Loucy (cell line): ENCODE measurements around the gene SLCO2A1.

Source experiments
- H2AFZ ChIP-seq: fragments of 200-600 bp; sonication (generic); 2 replicates; pipeline ENCODE4 v1.6.0; 2016; ENCODE audit warnings: antibody characterized with exemption, mild to moderate bottlenecking, low read length, moderate library complexity
- H3F3A ChIP-seq: fragments of 200-600 bp; 2 replicates; pipeline ENCODE4 v1.6.0; 2016; ENCODE audit warnings: antibody characterized with exemption, low read depth, mild to moderate bottlenecking
- H3K27me3 ChIP-seq: fragments of 200-600 bp; sonication (generic); 2 replicates; pipeline ENCODE4 v1.6.1; 2014; ENCODE audit warnings: low read length, mild to moderate bottlenecking; ENCODE audit not compliant: insufficient read depth, poor library complexity, severe bottlenecking
- H3K36me3 ChIP-seq: fragments of 200-600 bp; sonication (generic); 2 replicates; pipeline ENCODE4 v1.6.1; 2016; ENCODE audit warnings: low read length; ENCODE audit not compliant: insufficient read depth
- H3K4me1 ChIP-seq: fragments of 200-600 bp; sonication (generic); 2 replicates; pipeline ENCODE4 v1.5.1; 2014; ENCODE audit warnings: low read length, mild to moderate bottlenecking; ENCODE audit not compliant: insufficient read depth, poor library complexity, severe bottlenecking
- H3K4me2 ChIP-seq: fragments of 200-600 bp; sonication (generic); 2 replicates; pipeline ENCODE4 v1.6.0; 2014; ENCODE audit warnings: antibody characterized with exemption, low read length, low read depth, mild to moderate bottlenecking; ENCODE audit not compliant: poor library complexity, severe bottlenecking
- H3K4me3 ChIP-seq: fragments of 200-600 bp; sonication (generic); 2 replicates; pipeline ENCODE4 v1.5.1; 2014; ENCODE audit warnings: low read length, mild to moderate bottlenecking, mixed read lengths; ENCODE audit not compliant: poor library complexity, severe bottlenecking
- H3K79me2 ChIP-seq: fragments of 200-600 bp; sonication (generic); 2 replicates; pipeline ENCODE4 v1.6.1; 2014; ENCODE audit warnings: low read length; ENCODE audit not compliant: insufficient read depth
- H3K9ac ChIP-seq: fragments of 200-600 bp; sonication (generic); 2 replicates; pipeline ENCODE4 v1.6.0; 2014; ENCODE audit warnings: mild to moderate bottlenecking, low read depth, low read length, moderate library complexity; ENCODE audit not compliant: poor library complexity, severe bottlenecking
- H3K9me2 ChIP-seq: fragments of 200-600 bp; sonication (generic); replicated peaks from 2 replicates; pipeline ENCODE4 v1.6.1; 2016; ENCODE audit warnings: low read depth, low read length, mixed read lengths
- H3K9me3 ChIP-seq: fragments of 200-600 bp; sonication (generic); 2 replicates; pipeline ENCODE4 v1.6.1; 2014; ENCODE audit warnings: mild to moderate bottlenecking, antibody characterized with exemption, low read length, low read depth; ENCODE audit not compliant: insufficient read depth
- H4K20me1 ChIP-seq: fragments of 200-600 bp; sonication (generic); 2 replicates; pipeline ENCODE4 v1.6.0; 2014; ENCODE audit warnings: antibody characterized with exemption, low read length, mild to moderate bottlenecking; ENCODE audit not compliant: insufficient read depth, poor library complexity, severe bottlenecking
- EZH2phosphoT487 ChIP-seq: fragments of 200-600 bp; IDR thresholded peaks from 2 replicates; pipeline ENCODE4 v1.6.1; 2018; ENCODE audit warnings: antibody characterized with exemption, mild to moderate bottlenecking, moderate library complexity, borderline replicate concordance
- TF ChIP-seq, protein P1 (sequence below): fragments of 200-600 bp; sonication (generic); conservative IDR thresholded peaks from 2 replicates; pipeline ENCODE4 v1.5.1; 2014; ENCODE audit warnings: mild to moderate bottlenecking, antibody characterized with exemption, low read length

SLCO2A1 gene

DNA sequence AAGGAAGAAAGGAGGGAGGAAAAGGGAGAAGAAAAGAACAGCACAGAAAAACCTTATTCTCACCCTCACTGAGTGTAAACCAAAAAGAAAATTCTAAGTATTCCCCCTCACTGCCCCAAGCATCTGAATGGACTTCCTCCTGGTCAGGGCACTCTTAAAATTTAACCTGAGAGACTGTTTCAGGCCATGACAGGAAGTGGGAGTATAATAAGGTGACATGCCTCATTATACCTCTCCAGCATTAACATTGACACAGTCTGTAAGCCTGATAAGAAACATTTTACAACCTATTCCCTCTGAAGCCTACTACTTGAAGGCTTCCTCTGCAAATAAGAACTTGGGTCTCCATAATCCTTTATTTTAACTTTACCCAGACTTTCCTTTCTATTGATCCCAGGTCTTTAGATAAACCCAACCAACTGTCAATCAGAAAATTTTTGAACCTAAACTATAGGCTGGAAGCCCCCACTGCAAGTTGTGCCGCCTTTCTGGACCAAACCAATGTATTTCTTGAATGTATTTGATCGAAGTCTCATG lies 41.7 kb downstream of the SLCO2A1 start:
- H3K9me3 ChIP-seq: no peaks in the 10 kb centered on the region
- H3K36me3 ChIP-seq: no peaks in the 10 kb centered on the region
- H3F3A ChIP-seq: peaks cover 17% of the 10 kb centered on the region
- no peaks in the 10 kb centered on the region for H3K9me2 ChIP-seq
- peak overlapping the region; percentile 47 for H3K9ac ChIP-seq
- H3K79me2 ChIP-seq: no peaks in the 10 kb centered on the region
- H3K27me3 ChIP-seq: no peaks in the 10 kb centered on the region
- H3K4me2 ChIP-seq: peak overlapping the region; percentile 55
- peak overlapping the region; percentile 32 for H3K4me3 ChIP-seq
- peaks cover 79% of the 10 kb centered on the region for H3K4me1 ChIP-seq
- no peak for TF ChIP-seq EZH2phosphoT487
- TF ChIP-seq, protein P1, sequence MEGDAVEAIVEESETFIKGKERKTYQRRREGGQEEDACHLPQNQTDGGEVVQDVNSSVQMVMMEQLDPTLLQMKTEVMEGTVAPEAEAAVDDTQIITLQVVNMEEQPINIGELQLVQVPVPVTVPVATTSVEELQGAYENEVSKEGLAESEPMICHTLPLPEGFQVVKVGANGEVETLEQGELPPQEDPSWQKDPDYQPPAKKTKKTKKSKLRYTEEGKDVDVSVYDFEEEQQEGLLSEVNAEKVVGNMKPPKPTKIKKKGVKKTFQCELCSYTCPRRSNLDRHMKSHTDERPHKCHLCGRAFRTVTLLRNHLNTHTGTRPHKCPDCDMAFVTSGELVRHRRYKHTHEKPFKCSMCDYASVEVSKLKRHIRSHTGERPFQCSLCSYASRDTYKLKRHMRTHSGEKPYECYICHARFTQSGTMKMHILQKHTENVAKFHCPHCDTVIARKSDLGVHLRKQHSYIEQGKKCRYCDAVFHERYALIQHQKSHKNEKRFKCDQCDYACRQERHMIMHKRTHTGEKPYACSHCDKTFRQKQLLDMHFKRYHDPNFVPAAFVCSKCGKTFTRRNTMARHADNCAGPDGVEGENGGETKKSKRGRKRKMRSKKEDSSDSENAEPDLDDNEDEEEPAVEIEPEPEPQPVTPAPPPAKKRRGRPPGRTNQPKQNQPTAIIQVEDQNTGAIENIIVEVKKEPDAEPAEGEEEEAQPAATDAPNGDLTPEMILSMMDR: no peak
- H4K20me1 ChIP-seq: no peaks in the 10 kb centered on the region
- peak overlapping the region; percentile 56; the same call in 1 of the 2 replicates for H2AFZ ChIP-seq

DNA sequence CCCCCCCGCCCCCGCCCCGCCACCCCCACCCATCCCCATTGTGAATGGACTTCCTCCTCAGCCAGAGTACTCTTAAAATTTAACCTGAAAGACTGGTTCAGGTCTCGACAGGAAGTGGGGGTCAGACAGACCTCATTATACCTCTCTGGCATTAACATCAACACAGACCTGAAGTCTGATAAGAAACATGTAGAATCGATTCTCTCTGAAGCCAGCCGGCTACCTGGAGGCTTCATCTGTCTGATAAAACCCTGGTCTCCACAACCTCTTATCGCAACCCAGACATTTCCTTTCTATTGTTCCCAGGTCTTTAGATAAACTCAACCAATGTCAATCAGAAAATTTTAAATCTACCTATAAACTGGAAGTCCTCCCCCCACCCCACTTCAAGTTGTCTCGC lies 42.6 kb downstream of the SLCO2A1 start:
- Histone ChIP-seq H3K4me2 (peak overlapping the region; percentile 55), H4K20me1 (no peaks in the 10 kb centered on the region), H3K9me3 (no peaks in the 10 kb centered on the region), H3K9me2 (no peaks in the 10 kb centered on the region), H3K9ac (peak overlapping the region; percentile 47), H3K27me3 (no peaks in the 10 kb centered on the region), H3K79me2 (no peaks in the 10 kb centered on the region), H3K36me3 (no peaks in the 10 kb centered on the region), H3K4me3 (peak overlapping the region; percentile 32), H3F3A (peaks cover 17% of the 10 kb centered on the region), H3K4me1 (peaks cover 70% of the 10 kb centered on the region), H2AFZ (no peak overlapping the region)
- no peak for TF ChIP-seq EZH2phosphoT487
- TF ChIP-seq, protein P1: no peak

DNA sequence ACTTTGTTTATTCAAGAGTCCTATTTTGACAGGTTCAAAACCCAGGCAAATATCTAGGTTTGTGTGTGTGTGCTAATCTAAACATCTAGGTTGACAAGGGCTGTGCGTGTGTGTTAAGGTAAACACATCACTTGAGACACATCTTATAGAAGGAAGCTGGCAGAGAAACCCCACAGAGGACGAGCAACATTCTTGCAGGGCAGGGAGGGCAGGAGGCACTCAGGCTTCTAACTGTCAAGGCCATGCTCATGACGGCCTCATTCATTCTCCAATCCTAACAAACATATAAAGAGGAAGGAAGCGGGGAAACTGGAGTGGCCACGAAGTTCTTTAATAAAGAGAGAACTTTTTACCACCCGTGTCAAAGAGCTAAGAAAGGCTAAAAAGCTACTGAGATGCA lies 43.4 kb downstream of the SLCO2A1 start:
- peaks cover 14% of the 10 kb centered on the region for H3F3A ChIP-seq
- peak overlapping the region; percentile 49 for H3K9ac ChIP-seq
- H3K4me2 ChIP-seq: peak overlapping the region; percentile 71
- peak overlapping the region; percentile 55; the same call in 1 of the 2 replicates for H2AFZ ChIP-seq
- H3K27me3 ChIP-seq: no peaks in the 10 kb centered on the region
- no peaks in the 10 kb centered on the region for H3K9me2 ChIP-seq
- H4K20me1 ChIP-seq: no peaks in the 10 kb centered on the region
- peaks cover 63% of the 10 kb centered on the region for H3K4me1 ChIP-seq
- H3K79me2 ChIP-seq: no peaks in the 10 kb centered on the region
- H3K9me3 ChIP-seq: no peaks in the 10 kb centered on the region
- H3K36me3 ChIP-seq: no peaks in the 10 kb centered on the region
- TF ChIP-seq, protein P1: no peak
- TF ChIP-seq EZH2phosphoT487: no peak
- peak overlapping the region; percentile 59 for H3K4me3 ChIP-seq
